GM18867 (cell line): ENCODE results near the gene RGPD6.
"Not testable (repeated sequence)": the region's sequence is repeated elsewhere in the genome, so short reads cannot be mapped to it uniquely, and the experiment has no call there.

Source experiments
- ATAC-seq: cut with Tn5 transposase; IDR thresholded peaks from one replicate; pipeline ENCODE4 v1.9.1; 2021; ENCODE audit warnings: mild to moderate bottlenecking, moderate library complexity; ENCODE audit not compliant: unreplicated experiment

RGPD6 gene

DNA sequence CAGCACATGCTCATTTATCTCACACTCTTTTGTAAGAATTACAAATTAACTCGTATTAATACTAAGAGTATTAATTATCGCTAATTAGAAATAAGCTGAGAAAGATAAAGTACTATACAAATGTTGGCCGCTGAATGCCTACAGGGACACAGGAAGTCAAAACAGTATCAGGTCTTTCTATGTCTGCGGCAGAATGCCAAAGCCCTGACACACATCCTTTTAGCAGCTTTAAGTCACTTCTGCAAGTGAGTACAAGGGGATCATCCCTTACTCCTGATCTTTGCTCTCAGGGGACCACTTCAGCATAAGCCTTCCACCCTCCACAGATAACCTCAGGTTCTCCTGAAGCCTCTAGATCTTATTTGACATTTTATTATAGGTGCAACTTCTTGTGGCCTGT lies 94.3 kb downstream of the RGPD6 start:
- not testable (repeated sequence) for ATAC-seq

DNA sequence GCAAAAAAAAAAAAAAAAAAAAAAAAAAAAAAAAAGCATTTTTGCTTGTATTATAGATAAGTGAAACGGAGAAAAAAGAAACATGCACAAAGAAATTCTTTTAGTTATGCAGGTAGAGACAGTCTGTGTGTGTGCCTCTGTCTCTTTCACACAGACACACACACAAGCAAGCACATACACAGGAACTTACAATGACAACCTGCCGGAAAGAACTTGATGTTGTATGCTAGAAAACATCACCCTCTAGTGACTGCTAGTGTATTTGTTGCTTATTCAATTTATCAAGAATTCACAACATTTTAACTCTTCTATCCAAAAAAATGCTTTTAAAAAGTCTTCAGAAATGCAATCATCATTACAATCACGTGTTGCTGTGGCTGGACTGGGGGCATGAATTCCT lies 95.8 kb downstream of the RGPD6 start:
- peak; percentile 51 for ATAC-seq

DNA sequence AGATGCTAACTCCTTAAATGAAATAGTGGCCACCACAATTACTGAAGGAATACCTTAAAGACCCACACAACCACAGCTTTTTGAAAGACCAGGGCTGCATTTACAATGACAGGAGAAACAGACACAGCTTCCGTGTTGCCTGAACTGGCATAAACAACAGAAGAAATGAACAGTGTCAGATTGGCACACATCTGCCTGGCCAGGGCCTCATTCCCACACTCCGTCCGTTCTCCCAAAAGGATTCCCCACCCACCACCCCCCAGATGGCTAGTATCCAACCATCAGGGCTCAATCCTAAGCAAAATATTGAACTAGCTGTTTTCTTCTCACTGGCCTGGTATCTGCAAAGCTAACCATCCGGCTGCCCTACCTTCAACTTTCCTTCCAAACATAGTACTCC lies 96.9 kb downstream of the RGPD6 start:
- ATAC-seq: not testable (repeated sequence)

DNA sequence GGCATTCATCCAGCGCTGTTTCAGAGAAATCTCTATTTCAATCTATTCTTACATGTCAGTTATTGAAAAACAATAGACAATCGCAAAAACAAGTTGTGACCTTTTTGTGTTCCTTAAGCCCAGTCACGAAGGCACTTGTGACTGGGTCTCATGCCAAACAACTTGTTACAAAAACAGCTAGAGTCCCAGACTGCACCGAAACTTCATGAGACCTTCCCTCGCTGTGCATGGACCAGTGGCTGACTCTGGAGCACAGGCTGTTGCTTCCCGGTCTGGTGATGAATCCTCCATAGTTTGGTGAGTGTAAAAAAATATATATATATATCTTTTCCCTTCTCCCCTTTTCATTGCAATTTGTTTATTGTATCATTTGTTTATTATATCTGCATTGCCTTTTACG lies 99.7 kb downstream of the RGPD6 start:
- not testable (repeated sequence) for ATAC-seq

DNA sequence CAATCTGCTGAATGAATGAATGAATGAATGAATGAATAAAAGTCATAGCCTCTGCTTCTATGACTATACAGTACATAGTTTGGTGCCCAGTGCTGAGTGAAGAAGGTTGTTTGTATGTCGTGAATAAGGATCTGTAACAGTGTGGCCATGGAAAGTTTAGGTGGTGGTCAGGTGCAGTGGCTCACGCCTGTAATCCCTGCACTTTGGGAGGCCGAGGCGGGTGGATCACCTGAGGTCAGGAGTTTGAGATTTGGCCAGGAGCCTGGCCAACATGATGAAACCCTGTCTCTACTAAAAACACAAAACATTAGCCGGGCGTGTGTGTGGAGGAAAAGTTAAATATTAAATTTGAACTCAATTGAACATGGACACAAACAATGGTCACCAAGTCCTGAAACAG lies 100.1 kb downstream of the RGPD6 start:
- not testable (repeated sequence) for ATAC-seq

DNA sequence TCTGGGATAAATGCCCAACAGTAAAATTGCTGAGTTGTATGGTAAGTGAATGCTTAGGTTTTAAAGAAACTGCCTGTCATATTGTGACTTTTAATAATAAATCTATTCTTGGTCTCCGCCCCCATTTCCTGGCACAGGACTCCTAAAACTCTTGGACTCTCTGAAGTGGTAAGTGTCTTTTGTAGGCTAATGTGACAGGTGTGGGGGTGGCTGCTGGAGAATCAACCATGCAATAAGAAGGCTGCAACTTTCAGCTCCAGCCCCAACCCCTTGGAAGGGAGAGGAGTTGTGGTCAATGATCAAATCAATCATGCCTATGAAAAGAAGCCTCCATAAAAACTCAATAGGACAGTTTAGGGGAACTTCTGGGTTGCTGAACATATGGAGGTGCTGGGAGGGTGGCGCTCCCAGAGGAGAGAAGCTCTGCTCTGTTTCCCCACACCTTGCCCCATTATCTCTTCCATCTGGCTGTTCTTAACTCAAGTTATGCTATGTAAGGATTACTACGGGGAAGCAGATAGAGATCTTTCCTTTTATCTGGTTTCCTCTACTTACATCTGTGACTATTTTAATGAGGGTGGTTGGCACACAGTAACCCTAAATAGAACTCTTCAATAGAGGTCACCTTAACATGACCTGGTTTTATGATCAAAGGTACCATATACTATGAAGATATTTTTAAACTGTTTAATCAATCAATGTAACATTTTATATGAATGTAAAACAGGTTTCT lies 101.2 kb downstream of the RGPD6 start:
- ATAC-seq: not testable (repeated sequence)

DNA sequence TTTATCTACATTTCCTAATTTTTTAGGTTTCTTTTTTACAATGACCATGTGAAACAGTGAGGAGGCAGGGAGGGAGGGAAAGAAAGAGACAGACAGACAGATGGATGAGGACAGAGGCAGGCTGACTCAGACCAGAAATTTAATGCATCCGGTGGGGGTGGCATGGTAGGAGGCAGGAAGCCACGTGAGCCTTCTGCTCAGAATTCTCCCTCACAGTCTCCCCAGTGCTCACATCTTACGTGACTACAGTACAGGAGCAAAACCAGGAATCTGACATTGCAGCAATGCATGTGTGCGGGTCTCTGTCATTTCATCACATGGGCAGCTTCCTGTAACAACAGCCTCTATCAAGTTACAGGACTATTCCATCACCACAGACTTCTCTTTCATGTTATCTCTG lies 102.1 kb downstream of the RGPD6 start:
- ATAC-seq: peak; percentile 98

DNA sequence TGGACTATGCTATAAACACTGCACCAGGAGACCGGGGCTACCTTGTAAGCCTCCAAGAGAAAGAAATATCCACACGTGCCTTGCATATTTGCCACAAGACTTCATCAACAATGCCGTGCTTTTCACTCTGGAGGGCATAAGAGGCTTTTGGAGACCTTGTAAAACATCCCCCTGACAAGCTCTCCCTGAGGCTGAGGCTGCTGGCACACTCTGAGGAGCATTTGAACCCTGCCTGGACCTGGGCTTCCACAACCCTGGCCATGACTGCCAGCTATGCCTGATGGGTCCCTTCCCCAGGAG lies 104.0 kb downstream of the RGPD6 start:
- not testable (repeated sequence) for ATAC-seq

DNA sequence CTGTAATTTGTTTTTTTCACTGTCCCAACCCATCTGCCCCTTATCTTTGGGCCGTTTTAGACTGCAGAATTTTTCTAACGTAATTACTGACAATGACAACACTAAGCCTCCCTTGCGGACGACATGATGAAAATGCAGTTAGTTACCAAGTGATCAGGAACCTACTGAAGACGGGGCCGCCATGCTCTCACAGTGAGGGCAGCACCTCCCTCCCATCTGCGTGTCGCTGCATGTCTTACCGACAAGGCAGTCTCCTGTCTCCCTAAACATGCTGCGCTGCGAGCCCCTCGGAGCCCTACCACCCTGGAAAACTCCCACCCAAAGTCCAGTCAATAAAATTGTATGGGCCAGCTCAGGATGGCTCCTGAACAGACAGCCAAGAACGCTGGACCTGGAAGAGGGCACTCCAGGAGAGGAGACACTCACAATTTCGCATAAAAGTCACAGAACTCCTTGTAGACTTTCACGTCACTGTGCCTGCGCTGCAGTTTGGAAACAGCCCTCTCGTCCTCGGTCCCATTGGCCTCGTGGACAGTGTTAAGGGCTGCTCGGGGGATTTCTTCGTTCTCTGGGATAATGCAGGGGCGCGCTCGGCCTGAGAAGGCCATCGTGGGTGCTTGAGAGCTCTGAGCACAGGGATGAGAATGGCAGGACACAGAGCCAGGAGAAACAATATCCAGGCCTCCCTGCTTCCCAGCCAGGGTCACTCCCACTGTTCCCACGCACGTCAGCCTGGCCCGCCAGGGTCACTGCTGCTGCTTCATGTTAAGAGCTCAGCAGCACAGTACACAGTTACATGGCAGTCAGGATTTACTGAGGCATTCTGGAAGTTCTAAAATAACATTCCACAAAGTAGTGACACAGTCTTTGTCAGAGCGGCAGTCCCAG lies 104.6 kb downstream of the RGPD6 start, which contains the start of gene LIMS4:
LIMS4 (minus strand) TSS at position 646 of the 888 bp plus-strand sequence; CDS start at position 608, 38 bp downstream.
- ATAC-seq: not testable (repeated sequence)

DNA sequence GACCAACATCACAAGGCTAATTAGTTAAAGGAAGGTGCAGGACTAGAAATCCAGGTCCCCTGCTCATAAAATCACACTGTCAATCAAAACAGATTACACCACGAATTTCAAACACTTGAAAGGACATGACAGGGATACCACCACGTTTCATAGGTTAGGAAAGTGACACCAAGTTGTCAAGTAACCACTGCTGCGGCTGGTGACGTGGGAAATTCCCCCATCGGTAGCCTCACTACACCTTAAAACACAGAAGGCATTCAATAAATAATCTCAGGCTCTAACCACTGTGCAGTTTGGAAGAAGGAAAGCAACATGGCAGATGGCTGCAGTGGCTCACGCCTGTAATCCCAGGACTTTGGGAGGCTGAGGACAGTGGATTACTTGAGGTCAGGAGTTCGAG lies 108.1 kb downstream of the RGPD6 start:
- not testable (repeated sequence) for ATAC-seq

DNA sequence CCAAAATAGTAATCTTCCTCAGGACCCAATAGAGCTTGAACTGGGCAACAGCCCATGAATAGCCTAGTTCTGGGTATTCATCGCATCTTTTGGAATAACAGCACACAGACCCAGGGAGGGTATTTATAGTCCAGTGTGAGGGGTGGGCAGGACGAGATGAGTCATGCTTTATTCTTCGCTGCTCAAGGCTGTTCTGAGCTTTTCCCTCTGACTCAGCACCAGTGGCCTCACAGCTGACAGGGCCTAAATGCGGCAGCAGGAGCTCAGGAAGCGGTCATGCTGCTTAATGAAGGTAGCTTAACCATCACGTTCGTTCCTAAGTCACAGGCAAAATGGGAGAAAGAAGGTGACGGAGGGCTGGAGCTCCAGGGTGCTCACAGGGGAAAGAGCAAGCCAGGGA lies 111.7 kb downstream of the RGPD6 start:
- peak; percentile 80 for ATAC-seq
